ENCODE results near the gene DPM2. TPM values are rescaled to one million over a fixed set of nuclear protein-coding genes. Genes with fewer than 3 reads are reported as not detected.

Gene DPM2
- total and polyA plus RNA-seq, 2 donors, result 17.9 to 32.8 TPM

DNA sequence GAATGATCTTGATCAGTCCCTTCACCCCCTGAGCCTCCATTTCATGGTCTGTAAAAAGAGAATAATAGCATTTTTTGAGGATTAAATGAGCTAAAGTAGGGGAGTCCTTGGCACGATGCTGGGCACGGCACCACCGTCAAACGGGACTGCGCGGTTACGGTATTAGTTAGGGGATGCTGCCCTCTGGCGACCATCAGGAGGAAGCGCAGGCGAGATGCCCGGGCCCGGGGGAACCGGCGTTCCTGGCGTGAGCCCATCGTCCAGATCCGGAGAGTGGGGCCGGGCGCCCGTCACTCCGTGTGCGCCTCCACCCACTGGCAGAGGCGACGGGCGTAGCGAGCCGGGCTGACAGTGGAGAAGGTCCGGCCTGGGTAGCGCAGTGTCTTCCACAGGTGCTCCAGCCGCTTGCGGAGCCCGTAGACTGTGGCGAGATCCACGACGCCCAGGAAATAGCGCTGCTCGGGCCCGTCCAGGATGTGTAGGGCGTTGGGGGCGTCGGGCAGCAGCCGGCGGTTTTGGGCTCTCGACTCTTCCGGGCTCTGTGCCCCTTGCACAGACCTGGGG is 16.0 kb downstream of the DPM2 start:
- peak overlapping the region in 1 of 2 donors; percentile 22 for H3K4me3 ChIP-seq (ENCODE audit: low read length in 2 of 2)

DNA sequence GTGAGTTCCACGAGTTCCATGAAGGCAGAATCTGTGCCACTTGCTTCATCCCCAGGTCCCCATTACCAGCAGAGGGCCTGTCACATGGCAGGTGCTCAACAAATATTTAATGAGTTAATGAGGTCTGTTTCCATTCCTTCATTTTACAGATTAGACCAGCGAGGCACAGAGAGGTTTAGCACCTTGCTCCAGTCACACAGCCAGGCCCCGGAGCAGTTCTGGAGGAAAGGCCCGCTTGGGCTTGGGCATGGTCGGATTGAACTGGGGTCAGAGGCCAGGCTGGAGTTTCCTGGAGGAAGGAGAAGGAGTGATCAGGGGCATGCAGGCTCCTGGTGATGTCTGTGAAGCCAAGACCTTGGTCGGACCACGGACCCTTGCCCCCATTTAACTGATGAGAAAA is 16.9 kb downstream of the DPM2 start:
- Histone ChIP-seq H3K9me3 (ENCODE audit: control insufficient read depth in 2 of 2, insufficient read depth in 1 of 2, low read length in 1 of 2) (peaks cover 0 to 4% of the 10 kb centered on the region in 2 donors), H3K4me3 (ENCODE audit: low read length in 2 of 2) (no peak overlapping the region), H3K36me3 (ENCODE audit: control insufficient read depth in 2 of 2, insufficient read depth in 2 of 2, low read length in 1 of 2) (no peaks in the 10 kb centered on the region), H3K27me3 (ENCODE audit: control insufficient read depth in 2 of 2, insufficient read depth in 1 of 2, low read length in 1 of 2) (peaks cover 9 to 40% of the 10 kb centered on the region in 2 donors), H3K27ac (ENCODE audit: low read depth in 1 of 2, low read length in 1 of 2) (no peak overlapping the region), H3K4me1 (ENCODE audit: control insufficient read depth in 2 of 2, insufficient read depth in 2 of 2, low read length in 2 of 2) (peaks cover 21 to 39% of the 10 kb centered on the region in 2 donors)
- no peak for DNase-seq (ENCODE audit: low read depth in 6 of 9, low spot score in 9 of 9)
- 96% methylated on average over 7 of the region's 7 CpGs for WGBS

More for the DNA sequence above, 16.0 kb downstream of the DPM2 start:
- Histone ChIP-seq H3K27ac (ENCODE audit: low read depth in 1 of 2, low read length in 1 of 2) (no peak overlapping the region), H3K9me3 (ENCODE audit: control insufficient read depth in 2 of 2, insufficient read depth in 1 of 2, low read length in 1 of 2) (peaks cover 0 to 8% of the 10 kb centered on the region in 2 donors), H3K36me3 (ENCODE audit: control insufficient read depth in 2 of 2, insufficient read depth in 2 of 2, low read length in 1 of 2) (no peaks in the 10 kb centered on the region), H3K27me3 (ENCODE audit: control insufficient read depth in 2 of 2, insufficient read depth in 1 of 2, low read length in 1 of 2) (peaks cover 16 to 48% of the 10 kb centered on the region in 2 donors), H3K4me1 (ENCODE audit: control insufficient read depth in 2 of 2, insufficient read depth in 2 of 2, low read length in 2 of 2) (peaks cover 17 to 34% of the 10 kb centered on the region in 2 donors)
- WGBS, result 12% methylated on average over 45 of the region's 45 CpGs
- peak in 2 of 9 donors; percentile 72 to 81 for DNase-seq (ENCODE audit: low read depth in 6 of 9, low spot score in 9 of 9)

DNA sequence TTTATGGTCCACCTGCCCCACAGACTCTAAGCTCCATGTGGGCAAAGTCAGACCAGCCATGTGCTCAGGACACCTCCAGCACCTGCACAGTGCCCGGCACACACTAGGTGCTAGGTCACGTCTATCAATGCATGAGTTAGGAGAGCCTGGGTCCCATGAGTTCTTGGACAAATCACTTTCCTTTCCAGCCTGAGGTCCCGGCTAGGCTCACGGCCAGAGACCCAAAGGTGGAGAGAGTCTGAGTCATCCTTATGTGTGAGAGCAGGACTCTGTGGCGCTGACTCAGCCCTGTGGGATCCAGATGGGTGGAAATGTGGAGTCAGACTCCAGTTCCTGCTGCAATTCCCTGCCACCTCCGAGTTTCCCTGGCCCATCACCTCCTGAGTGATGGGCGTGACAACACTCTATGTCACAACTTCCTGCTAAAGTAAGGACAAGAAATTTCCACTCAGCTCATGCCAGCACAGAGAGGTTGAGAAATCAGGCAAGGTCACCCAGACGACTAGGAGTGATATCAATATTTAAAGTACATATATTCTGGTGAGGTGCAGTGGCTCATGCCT is 18.3 kb downstream of the DPM2 start:
- DNase-seq (ENCODE audit: low read depth in 6 of 9, low spot score in 9 of 9), result no peak
- Histone ChIP-seq H3K9me3 (ENCODE audit: control insufficient read depth in 2 of 2, insufficient read depth in 1 of 2, low read length in 1 of 2) (peaks cover 0 to 2% of the 10 kb centered on the region in 2 donors), H3K36me3 (ENCODE audit: control insufficient read depth in 2 of 2, insufficient read depth in 2 of 2, low read length in 1 of 2) (peaks cover 0 to 9% of the 10 kb centered on the region in 2 donors), H3K27me3 (ENCODE audit: control insufficient read depth in 2 of 2, insufficient read depth in 1 of 2, low read length in 1 of 2) (peaks cover 6 to 25% of the 10 kb centered on the region in 2 donors), H3K4me1 (ENCODE audit: control insufficient read depth in 2 of 2, insufficient read depth in 2 of 2, low read length in 2 of 2) (peaks cover 29 to 53% of the 10 kb centered on the region in 2 donors), H3K4me3 (ENCODE audit: low read length in 2 of 2) (no peak overlapping the region), H3K27ac (ENCODE audit: low read depth in 1 of 2, low read length in 1 of 2) (no peak overlapping the region)
- 92% methylated on average over 8 of the region's 8 CpGs for WGBS

DNA sequence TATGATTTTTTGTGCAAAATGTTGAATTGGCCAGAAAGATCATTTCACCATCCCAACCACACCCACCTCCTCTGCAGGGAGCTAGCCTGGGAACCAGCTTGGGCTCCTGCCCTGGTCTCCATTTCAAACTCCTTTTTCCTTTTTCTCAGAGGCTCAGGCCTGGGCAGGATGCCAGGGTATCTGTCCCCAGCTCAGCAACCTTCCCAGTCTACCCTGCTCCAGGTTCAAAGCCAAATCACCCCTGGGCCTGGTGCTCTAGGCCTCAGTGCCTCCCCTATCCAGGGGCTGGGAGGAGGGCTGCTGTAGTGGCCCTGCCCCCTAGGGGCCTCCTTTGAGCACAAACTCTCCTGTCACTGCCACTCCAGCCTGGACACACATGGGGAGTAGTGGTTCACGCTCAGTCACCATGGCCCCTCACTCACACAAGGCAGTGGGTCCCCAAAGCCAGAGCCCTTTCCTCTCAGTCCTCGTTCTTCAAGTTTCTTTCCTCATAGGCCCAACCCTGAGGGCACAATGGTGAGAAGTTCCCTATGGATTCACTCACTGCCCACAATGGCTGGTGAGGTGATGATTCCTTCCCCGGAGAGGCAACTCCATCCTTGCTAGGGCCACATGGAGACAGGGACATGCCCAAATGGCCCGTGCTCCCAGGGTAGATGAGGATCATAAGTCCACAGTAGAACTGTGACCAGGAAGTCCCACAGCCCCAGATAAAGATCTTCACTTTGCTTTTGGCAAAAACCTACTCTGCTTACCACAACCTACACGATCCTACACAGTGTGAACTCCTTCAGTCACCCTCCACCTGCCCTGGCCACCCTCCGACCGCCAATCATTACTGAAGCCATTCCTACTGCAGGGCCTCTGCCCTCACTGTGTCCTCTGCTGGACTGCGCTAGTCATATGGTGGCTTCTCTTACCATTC is 19.2 kb downstream of the DPM2 start:
- no peak for DNase-seq (ENCODE audit: low read depth in 6 of 9, low spot score in 9 of 9)
- WGBS, result 84% methylated on average over 8 of the region's 8 CpGs
- Histone ChIP-seq H3K27ac (ENCODE audit: low read depth in 1 of 2, low read length in 1 of 2) (no peak overlapping the region), H3K4me3 (ENCODE audit: low read length in 2 of 2) (no peak overlapping the region), H3K9me3 (ENCODE audit: control insufficient read depth in 2 of 2, insufficient read depth in 1 of 2, low read length in 1 of 2) (peaks cover 0 to 3% of the 10 kb centered on the region in 2 donors), H3K36me3 (ENCODE audit: control insufficient read depth in 2 of 2, insufficient read depth in 2 of 2, low read length in 1 of 2) (peaks cover 0 to 11% of the 10 kb centered on the region in 2 donors), H3K27me3 (ENCODE audit: control insufficient read depth in 2 of 2, insufficient read depth in 1 of 2, low read length in 1 of 2) (peaks cover 6 to 17% of the 10 kb centered on the region in 2 donors), H3K4me1 (ENCODE audit: control insufficient read depth in 2 of 2, insufficient read depth in 2 of 2, low read length in 2 of 2) (peaks cover 30 to 58% of the 10 kb centered on the region in 2 donors)

DNA sequence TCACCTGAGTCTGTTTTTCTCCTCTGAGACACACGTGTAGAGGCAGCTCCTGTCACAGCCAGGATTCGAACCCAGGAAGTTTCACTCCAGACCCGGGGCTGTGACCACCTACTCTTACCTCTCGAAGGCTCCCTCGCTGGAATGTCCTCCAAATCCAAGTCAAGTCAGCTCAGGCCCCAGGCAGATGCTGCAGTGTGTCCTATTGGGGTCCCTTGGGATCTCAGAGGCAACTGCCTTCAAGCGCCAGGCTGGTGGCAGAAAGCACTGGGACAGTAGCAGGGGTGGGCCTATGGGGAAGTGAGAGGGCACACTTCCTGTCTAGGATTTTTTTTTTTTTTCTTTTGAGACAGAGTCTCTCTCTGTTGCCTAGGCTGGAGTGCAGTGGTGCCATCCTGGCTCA is 20.1 kb downstream of the DPM2 start:
- peak overlapping the region; percentile 29 to 68 for H3K27ac ChIP-seq (ENCODE audit: low read depth in 1 of 2, low read length in 1 of 2)
- peak overlapping the region in 1 of 2 donors; percentile 76 for H3K4me3 ChIP-seq (ENCODE audit: low read length in 2 of 2)
- H3K36me3 ChIP-seq (ENCODE audit: control insufficient read depth in 2 of 2, insufficient read depth in 2 of 2, low read length in 1 of 2), result peaks cover under 1 to 16% of the 10 kb centered on the region in 2 donors
- H3K9me3 ChIP-seq (ENCODE audit: control insufficient read depth in 2 of 2, insufficient read depth in 1 of 2, low read length in 1 of 2), result peaks cover 0 to 3% of the 10 kb centered on the region in 2 donors
- peak in 1 of 9 donors; percentile 48 for DNase-seq (ENCODE audit: low read depth in 6 of 9, low spot score in 9 of 9)
- WGBS, result 68% methylated on average over 6 of the region's 6 CpGs
- peaks cover 6 to 9% of the 10 kb centered on the region in 2 donors for H3K27me3 ChIP-seq (ENCODE audit: control insufficient read depth in 2 of 2, insufficient read depth in 1 of 2, low read length in 1 of 2)
- H3K4me1 ChIP-seq (ENCODE audit: control insufficient read depth in 2 of 2, insufficient read depth in 2 of 2, low read length in 2 of 2), result peaks cover 30 to 64% of the 10 kb centered on the region in 2 donors

DNA sequence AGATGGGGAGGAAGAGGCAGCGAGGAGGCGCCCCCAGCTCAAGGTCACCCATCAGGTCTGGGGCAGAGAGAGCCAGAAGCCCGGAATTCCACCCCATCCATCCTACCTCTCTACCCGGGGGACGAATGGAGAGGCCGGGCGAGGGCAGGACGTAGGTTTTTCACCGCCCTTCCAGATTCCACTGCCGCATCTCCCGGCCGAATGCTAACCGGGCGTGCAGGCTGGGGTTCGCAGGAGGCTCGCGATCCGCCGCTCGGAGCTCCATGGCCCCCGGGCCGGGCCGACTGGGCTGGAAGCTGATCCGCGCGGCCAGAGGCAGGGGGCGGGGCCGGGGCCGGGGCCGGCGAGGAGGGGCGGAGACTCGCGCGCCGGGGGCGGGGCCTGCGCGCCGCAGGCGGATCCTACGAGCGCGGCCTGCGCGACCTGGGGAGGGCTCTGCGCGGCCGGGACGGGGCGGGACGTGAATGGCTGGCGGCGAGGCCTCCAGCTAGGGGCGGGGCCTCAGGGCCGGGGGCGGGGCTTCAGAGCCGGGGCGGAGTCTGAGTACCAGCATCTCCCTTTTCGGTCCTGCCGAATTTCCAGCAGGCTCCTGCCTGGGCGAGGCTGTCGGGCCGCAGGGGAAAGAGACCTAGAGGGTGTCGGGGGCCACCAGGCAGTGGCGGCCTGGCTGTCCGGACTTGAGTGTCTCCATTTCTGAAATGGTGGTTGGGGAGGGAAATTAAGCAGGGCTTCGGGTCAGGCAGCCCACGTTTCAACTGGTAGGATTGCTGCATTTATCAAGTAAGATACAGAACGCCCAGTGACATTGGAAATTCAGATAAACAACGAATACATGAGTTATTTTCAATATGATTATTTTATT is 20.7 kb downstream of the DPM2 start, which contains the start of gene ST6GALNAC4:
TSS of gene ST6GALNAC4 (minus strand) at position 322 of the 862 bp plus-strand sequence. CDS start 622 bp downstream, outside the sequence.
- Histone ChIP-seq H3K4me3 (ENCODE audit: low read length in 2 of 2) (peak within 1 kb of the TSS; percentile 73 to 76), H3K27me3 (ENCODE audit: control insufficient read depth in 2 of 2, insufficient read depth in 1 of 2, low read length in 1 of 2) (peaks cover 3 to 4% of the 10 kb centered on the region in 2 donors), H3K27ac (ENCODE audit: low read depth in 1 of 2, low read length in 1 of 2) (peak within 1 kb of the TSS; percentile 68 to 87), H3K9me3 (ENCODE audit: control insufficient read depth in 2 of 2, insufficient read depth in 1 of 2, low read length in 1 of 2) (peaks cover 0 to 3% of the 10 kb centered on the region in 2 donors), H3K4me1 (ENCODE audit: control insufficient read depth in 2 of 2, insufficient read depth in 2 of 2, low read length in 2 of 2) (peaks cover 35 to 69% of the 10 kb centered on the region in 2 donors), H3K36me3 (ENCODE audit: control insufficient read depth in 2 of 2, insufficient read depth in 2 of 2, low read length in 1 of 2) (peaks cover 7 to 23% of the 10 kb centered on the region in 2 donors)
- WGBS, result 3% methylated on average over 71 of the region's 71 CpGs
- DNase-seq (ENCODE audit: low read depth in 6 of 9, low spot score in 9 of 9), result peak in 6 of 9 donors; percentile 77 to 92 (median 88)

DNA sequence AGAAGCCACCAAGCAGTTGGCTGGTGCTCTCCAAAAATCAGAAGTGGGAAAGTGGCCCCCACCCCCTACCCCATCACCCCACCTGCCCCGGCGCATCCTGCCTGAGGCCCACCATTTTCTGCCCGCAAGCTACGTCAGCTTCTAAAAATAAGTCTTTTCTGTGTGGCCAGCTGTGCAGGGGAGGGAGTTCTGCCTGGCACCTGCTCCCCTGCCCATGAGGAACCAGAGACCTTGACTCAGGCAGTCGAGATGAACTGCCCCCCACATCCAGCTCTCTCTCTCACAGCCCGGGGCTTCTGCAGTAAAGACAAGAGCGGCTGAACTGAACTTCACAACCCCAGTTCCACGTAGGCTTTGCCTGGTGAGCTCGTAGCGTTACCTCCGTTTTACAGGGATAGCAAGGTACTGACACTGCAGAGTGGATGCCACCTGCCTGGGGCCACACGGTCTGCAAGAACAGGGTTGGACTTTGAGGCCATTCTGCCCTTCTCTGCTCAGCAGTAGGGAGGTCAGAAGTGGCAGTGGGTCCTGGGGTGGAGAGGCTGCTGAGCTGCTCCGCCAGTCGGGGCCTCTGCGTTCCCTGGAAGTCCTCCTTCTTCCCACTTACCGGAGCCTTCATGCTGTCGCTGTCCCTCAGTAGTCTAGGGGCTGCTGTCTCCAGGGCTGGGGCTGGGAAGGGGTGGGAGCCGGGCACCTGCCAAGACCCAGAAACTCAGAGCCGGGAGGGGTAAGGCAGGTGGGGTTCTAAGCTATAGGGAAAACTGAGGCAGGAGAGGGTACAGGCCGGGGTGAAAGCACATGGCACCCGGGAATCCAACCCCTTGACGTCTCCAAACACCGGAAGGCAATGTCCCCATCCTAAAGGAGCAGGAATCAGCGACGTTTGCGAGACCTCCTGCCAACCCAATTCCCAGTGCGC is 21.6 kb downstream of the DPM2 start:
- Histone ChIP-seq H3K36me3 (ENCODE audit: control insufficient read depth in 2 of 2, insufficient read depth in 2 of 2, low read length in 1 of 2) (peaks cover 10 to 27% of the 10 kb centered on the region in 2 donors), H3K27ac (ENCODE audit: low read depth in 1 of 2, low read length in 1 of 2) (peak overlapping the region; percentile 48 to 87), H3K9me3 (ENCODE audit: control insufficient read depth in 2 of 2, insufficient read depth in 1 of 2, low read length in 1 of 2) (peaks cover 0 to 3% of the 10 kb centered on the region in 2 donors), H3K4me3 (ENCODE audit: low read length in 2 of 2) (peak overlapping the region; percentile 73 to 76), H3K27me3 (ENCODE audit: control insufficient read depth in 2 of 2, insufficient read depth in 1 of 2, low read length in 1 of 2) (no peaks in the 10 kb centered on the region), H3K4me1 (ENCODE audit: control insufficient read depth in 2 of 2, insufficient read depth in 2 of 2, low read length in 2 of 2) (peaks cover 31 to 70% of the 10 kb centered on the region in 2 donors)
- peak in 5 of 9 donors; percentile 69 to 91 (median 83) for DNase-seq (ENCODE audit: low read depth in 6 of 9, low spot score in 9 of 9)
- WGBS, result 10% methylated on average over 27 of the region's 27 CpGs
